Endothelial cell (in vitro differentiated cells): ENCODE data around the gene TAF11. TPM values are rescaled to one million over a fixed set of nuclear protein-coding genes. Genes with fewer than 3 reads are reported as not detected.
A peak's percentile ranks its signal among the peaks of the same experiment; 100 is the strongest.
"Not testable (repeated sequence)": the region's sequence is repeated elsewhere in the genome, so short reads cannot be mapped to it uniquely, and the experiment has no call there.

Experiments
- DNase-seq: peaks from one replicate; pipeline ENCODE4 v3.0.0; 2021; ENCODE audit warnings: low spot score
- H3K27ac Mint-ChIP-seq: one replicate; pipeline ENCODE4 v1.8.0; 2021; ENCODE audit warnings: mixed read lengths, inconsistent platforms; ENCODE audit not compliant: unreplicated experiment
- H3K27me3 Mint-ChIP-seq: one replicate; pipeline ENCODE4 v1.8.0; 2021; ENCODE audit warnings: mild to moderate bottlenecking, moderate library complexity, mixed read lengths, inconsistent platforms; ENCODE audit not compliant: unreplicated experiment
- H3K36me3 Mint-ChIP-seq: one replicate; pipeline ENCODE4 v1.8.0; 2021; ENCODE audit warnings: mild to moderate bottlenecking, low read depth, mixed read lengths, inconsistent platforms; ENCODE audit not compliant: unreplicated experiment
- H3K4me1 Mint-ChIP-seq: one replicate; pipeline ENCODE4 v1.8.0; 2021; ENCODE audit warnings: mild to moderate bottlenecking, mixed read lengths, inconsistent platforms; ENCODE audit not compliant: unreplicated experiment
- H3K4me3 Mint-ChIP-seq: one replicate; pipeline ENCODE4 v1.8.0; 2021; ENCODE audit warnings: mild to moderate bottlenecking, mixed read lengths, inconsistent platforms; ENCODE audit not compliant: unreplicated experiment
- H3K9me3 Mint-ChIP-seq: one replicate; pipeline ENCODE4 v1.8.0; 2021; ENCODE audit warnings: mixed read lengths, inconsistent platforms; ENCODE audit not compliant: unreplicated experiment
- long read RNA-seq: library from polyadenylated mRNA; unstranded; transcript quantifications from one replicate; pipeline ENCODE4 v2.0.0, GENCODE V29; 2020; ENCODE audit not compliant: unreplicated experiment
- total RNA-seq: library from RNA; stranded (reverse); fragmentation: NEBNext Ultra II Directional; extraction: Animal tissue kit (Norgen Biotek cat#: 25700); gene quantifications from one replicate; pipeline ENCODE4 v1.2.1, GENCODE V29; 2021; ENCODE audit not compliant: unreplicated experiment
- TF ChIP-seq, protein P1 (sequence below): fragments of 200-600 bp; sonication (generic); IDR thresholded peaks from one replicate; pipeline ENCODE4 v1.5.0; 2021; ENCODE audit warnings: antibody characterized with exemption; ENCODE audit not compliant: unreplicated experiment

TAF11 gene, protein sequence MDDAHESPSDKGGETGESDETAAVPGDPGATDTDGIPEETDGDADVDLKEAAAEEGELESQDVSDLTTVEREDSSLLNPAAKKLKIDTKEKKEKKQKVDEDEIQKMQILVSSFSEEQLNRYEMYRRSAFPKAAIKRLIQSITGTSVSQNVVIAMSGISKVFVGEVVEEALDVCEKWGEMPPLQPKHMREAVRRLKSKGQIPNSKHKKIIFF
- 45.9 TPM for total RNA-seq
- long read RNA-seq, transcript TAF11-201 (5 exons, 1,580 nt), result major isoform, 44 of 56 reads
- long read RNA-seq, partial matches to known transcripts, result 6 of 56 reads
- long read RNA-seq, other reads (novel, unspliced or antisense), result 4 of 56 reads

DNA sequence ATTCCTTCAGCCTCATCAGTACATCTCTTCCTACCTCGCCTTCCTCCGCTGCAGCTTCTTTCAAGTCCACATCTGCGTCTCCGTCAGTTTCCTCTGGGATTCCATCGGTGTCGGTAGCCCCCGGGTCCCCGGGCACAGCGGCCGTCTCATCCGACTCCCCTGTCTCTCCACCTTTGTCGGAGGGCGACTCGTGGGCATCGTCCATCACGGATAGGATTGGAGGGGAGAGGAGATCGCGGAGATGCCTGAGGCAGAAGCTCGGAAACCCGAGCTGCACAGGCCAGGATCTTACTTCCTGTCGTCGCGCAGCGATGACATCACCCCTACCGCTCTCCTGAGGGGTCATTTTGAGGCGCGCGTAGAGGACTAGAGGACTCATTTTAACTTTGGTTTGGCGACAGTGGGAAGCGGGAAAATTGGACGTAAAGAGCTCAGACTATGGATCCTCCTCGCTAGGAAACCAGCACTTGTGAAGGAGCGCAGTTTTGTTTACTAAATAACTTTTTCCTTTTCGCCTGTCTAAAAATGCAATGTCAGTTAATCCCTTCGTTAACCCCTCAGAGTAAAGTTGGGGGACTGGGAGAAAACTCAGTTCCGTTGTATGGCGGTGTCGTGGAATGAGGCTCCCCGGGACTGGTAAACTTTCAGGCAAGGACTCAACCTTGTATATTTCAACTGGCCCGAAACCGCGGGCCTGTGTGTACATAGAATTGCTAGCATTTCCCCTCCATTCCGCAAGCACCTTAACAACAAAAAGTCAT is at the start of gene TAF11:
TSS of gene TAF11 (minus strand) at position 290 of the 761 bp plus-strand sequence. CDS start at position 205, 85 bp downstream.
- Mint-ChIP-seq H3K4me3 (peak within 1 kb of the TSS; percentile 100), H3K4me1 (peaks cover 23% of the 10 kb centered on the region), H3K27me3 (peaks cover 10% of the 10 kb centered on the region), H3K27ac (peak within 1 kb of the TSS; percentile 99), H3K36me3 (peaks cover 7% of the 10 kb centered on the region), H3K9me3 (peaks cover 4% of the 10 kb centered on the region)
- DNase-seq, result peak; percentile 86
- TF ChIP-seq, protein P1, sequence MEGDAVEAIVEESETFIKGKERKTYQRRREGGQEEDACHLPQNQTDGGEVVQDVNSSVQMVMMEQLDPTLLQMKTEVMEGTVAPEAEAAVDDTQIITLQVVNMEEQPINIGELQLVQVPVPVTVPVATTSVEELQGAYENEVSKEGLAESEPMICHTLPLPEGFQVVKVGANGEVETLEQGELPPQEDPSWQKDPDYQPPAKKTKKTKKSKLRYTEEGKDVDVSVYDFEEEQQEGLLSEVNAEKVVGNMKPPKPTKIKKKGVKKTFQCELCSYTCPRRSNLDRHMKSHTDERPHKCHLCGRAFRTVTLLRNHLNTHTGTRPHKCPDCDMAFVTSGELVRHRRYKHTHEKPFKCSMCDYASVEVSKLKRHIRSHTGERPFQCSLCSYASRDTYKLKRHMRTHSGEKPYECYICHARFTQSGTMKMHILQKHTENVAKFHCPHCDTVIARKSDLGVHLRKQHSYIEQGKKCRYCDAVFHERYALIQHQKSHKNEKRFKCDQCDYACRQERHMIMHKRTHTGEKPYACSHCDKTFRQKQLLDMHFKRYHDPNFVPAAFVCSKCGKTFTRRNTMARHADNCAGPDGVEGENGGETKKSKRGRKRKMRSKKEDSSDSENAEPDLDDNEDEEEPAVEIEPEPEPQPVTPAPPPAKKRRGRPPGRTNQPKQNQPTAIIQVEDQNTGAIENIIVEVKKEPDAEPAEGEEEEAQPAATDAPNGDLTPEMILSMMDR, result no peak

DNA sequence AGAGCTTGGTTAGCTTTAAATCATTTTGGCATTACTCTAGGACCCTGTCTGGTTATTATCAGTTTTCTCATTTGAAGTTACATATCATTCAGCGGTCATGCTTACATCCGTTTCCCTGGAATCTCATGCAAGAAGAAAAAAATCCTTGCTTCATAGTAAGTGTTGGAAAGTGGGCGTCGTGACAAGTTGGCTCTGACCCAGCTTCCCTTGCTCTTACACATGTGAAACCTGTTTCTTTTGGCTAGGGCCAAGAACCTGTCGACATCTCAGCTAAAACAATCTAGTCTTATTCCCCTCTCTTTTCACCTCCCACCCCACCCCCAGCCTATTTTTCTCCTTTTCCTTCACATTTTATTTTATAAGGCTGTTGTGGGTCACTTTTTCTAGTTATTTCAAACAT is 46.7 kb upstream of the TAF11 start:
- H3K9me3 Mint-ChIP-seq, result no peaks in the 10 kb centered on the region
- TF ChIP-seq, protein P1, result no peak
- H3K27me3 Mint-ChIP-seq, result peaks cover 2% of the 10 kb centered on the region
- no peak for DNase-seq
- H3K4me3 Mint-ChIP-seq, result no peak overlapping the region
- no peak overlapping the region for H3K27ac Mint-ChIP-seq
- H3K36me3 Mint-ChIP-seq, result no peaks in the 10 kb centered on the region
- H3K4me1 Mint-ChIP-seq, result peaks cover 11% of the 10 kb centered on the region

DNA sequence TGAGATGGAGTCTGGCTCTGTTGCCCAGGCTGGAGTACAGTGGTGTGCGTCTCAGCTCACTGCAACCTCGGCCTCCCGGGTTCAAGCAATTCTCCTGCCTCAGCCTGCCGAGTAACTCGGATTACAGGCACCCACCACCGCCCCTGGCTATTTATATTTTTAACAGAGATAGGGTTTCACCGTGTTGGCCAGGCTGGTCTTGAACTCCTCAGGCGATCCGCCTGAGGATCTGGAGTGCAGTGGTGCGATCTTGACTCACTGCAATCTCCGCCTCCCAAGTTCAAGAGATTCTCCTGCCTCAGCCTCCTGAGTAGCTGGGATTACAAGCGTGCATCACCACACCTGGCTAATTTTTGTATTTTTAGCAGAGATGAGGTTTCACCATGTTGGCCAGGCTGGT is 44.4 kb upstream of the TAF11 start:
- H3K27me3 Mint-ChIP-seq, H3K4me3 Mint-ChIP-seq, H3K9me3 Mint-ChIP-seq, DNase-seq, H3K36me3 Mint-ChIP-seq, H3K27ac Mint-ChIP-seq: not testable (repeated sequence)
- H3K4me1 Mint-ChIP-seq, result peaks cover 11% of the 10 kb centered on the region

DNA sequence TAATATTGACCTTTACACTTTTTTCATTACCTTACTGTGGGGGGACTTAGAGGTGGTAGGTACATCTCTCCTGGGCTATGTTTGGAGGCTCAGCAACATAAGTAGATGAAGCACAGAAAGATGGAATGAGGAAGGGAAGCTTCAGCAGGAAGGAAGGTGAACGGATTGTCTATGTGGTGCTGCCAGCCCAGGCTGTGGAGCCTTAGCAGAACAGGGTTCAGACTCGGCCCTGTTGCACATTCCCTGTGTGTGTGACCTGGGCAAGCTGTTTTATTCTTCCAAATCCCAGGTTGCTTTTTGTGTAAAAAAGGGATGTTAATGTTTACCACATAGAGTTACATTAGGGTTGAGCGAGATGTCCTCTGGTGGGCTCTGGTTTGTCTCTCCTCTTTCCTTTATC is 42.4 kb upstream of the TAF11 start:
- no peaks in the 10 kb centered on the region for H3K9me3 Mint-ChIP-seq
- H3K27ac Mint-ChIP-seq, result peak overlapping the region; percentile 64

DNA sequence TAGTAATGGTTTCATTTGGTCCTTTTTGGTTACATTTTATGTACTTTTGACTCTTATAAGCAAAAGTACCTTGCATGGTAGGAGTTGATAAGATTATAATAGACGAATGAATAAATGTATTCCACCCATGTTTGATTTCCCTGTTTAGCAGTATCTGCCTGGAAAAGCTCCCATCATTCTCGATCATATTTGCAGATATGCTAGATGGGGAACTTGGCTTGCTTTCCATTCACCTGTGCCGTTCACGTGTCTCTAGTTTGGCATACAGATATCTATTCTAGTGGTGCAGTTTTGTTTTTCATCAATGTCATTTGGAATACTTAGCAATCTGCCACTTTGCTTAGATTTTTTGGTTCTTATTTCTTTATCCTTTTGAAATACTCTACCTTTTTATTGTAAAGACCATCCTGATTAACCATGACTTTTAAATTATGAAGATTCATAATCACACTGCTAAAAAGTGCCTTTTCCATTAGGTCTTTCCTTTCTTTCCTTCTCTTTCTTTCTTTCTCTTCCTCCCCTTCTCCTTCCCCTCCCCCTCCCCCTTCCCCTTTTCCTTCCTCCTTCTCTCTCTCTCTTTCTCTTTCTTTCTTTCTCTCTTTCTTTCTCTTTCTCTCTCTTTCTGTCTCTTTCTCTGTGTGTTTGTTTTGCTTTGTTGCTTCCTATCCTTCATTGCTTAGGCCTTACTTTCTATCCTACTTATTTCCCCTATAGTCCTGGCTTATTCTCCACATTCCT is 41.6 kb upstream of the TAF11 start:
- Mint-ChIP-seq H3K4me3 (no peak overlapping the region), H3K36me3 (no peaks in the 10 kb centered on the region), H3K27me3 (no peaks in the 10 kb centered on the region), H3K9me3 (no peaks in the 10 kb centered on the region), H3K4me1 (peaks cover 11% of the 10 kb centered on the region), H3K27ac (peak overlapping the region; percentile 32)
- TF ChIP-seq, protein P1, result no peak
- no peak for DNase-seq

More for the DNA sequence above, 42.4 kb upstream of the TAF11 start:
- TF ChIP-seq, protein P1, result no peak
- H3K36me3 Mint-ChIP-seq, result no peaks in the 10 kb centered on the region
- no peak for DNase-seq
- H3K4me3 Mint-ChIP-seq, result no peak overlapping the region
- peaks cover 2% of the 10 kb centered on the region for H3K27me3 Mint-ChIP-seq
- peaks cover 11% of the 10 kb centered on the region for H3K4me1 Mint-ChIP-seq
